Stimulated activated CD8-positive, alpha-beta memory T cell treated with anti-CD3 and anti-CD28 coated beads, Interleukin-15, amount 100 ng/mL, for 24 hours (primary cell): Measurements from ENCODE around the gene COX8A.
A peak's percentile ranks its signal among the peaks of the same experiment; 100 is the strongest.
"Not testable (repeated sequence)": the region's sequence is repeated elsewhere in the genome, so short reads cannot be mapped to it uniquely, and the experiment has no call there.

ENCODE experiments used
- DNase-seq: peaks from one replicate; pipeline ENCODE4 v3.0.0-alpha.2; 2020; ENCODE audit warnings: low read depth

The COX8A gene

GRCh38 chr11:63969461-63969860, 5.0 kb upstream of the COX8A start:
- no peak for DNase-seq

DNA sequence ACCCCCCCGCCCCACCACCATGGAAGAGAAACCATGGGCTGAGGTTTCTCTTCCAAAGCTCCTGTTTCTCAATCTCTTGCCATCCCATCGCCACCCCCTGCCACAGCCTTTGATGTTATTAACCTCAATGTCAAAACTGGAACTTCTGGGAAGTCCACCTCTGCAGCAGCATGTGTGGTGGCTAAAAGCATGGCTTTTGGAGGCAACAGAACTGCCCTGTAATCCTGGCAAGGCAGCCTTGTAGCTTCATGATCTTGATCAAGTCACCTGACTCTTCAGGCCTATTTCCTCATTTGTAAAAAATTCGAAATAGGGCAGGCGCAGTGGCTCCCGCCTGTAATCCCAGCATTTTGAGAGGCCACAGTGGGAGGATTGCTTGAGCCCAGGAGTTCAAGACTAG, 3.5 kb upstream of the COX8A start:
- DNase-seq: no peak

- not testable (repeated sequence) for DNase-seq
These were observed 535 bp upstream of the COX8A start for GRCh38 chr11:63973912-63974258.

GRCh38 chr11:63978551-63979239, 4.3 kb downstream of the COX8A start:
- DNase-seq: no peak

GRCh38 chr11:63979426-63979825, 5.0 kb downstream of the COX8A start:
- DNase-seq: no peak

DNA sequence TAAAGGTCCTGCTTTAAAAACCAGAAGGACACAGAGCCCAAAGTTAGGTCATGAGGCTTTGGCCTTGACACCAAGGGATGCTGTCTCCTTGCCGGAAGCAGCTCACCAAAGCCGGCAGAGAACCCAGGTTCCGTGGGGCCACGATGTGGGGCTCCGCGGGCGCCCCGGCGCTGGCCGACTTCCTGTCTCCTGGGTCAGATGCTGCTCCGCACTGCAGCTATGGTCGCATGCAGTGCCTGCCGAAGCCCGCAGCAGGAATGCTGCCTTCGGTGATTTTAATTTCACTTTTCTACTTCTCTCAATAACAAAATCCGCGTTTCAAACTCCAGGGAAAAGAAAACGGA, 11.4 kb downstream of the COX8A start:
- peak; percentile 42 for DNase-seq

DNA sequence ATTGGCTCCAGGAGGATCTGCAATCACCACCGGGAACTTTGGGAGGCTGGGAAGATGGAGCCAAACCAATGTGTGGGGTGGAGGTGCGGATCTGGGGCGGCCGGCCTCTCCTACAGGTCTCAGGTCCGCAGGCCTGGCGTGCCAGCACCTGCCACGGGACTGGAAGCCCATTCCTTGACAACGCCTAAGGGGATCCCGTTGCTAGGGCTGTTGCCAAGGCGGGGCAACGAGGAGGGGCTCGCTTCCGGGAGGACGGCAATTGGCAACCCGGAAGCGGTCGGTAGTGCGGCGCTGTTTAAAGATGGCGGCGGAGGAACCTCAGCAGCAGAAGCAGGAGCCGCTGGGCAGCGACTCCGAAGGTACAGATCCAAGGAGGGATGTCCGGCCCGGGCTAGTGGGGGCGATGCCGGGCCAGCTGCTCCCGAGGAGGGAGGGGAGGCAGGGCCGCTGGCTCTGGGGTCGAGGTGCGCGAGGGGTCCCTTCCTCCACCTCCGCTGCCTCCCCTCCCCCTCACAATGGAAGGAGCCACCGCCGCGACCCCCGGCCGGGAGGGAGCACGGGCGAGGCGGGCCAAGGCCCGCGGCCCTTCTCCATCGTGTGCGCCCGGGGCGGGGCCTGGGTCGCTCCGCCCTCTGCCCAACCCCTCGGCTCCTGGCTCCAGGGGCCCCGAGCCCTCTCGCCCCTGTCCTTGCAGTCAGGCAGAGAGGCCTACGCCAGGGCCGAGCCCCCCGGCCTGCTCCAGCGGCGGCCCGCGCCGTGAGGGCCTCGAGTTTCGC, 11.9 kb downstream of the COX8A start, which contains the start of gene OTUB1:
Gene OTUB1 (plus strand): TSS at position 283 of the 776 bp plus-strand sequence. CDS start 19 bp downstream, at position 302.
- DNase-seq: peak; percentile 59

DNA sequence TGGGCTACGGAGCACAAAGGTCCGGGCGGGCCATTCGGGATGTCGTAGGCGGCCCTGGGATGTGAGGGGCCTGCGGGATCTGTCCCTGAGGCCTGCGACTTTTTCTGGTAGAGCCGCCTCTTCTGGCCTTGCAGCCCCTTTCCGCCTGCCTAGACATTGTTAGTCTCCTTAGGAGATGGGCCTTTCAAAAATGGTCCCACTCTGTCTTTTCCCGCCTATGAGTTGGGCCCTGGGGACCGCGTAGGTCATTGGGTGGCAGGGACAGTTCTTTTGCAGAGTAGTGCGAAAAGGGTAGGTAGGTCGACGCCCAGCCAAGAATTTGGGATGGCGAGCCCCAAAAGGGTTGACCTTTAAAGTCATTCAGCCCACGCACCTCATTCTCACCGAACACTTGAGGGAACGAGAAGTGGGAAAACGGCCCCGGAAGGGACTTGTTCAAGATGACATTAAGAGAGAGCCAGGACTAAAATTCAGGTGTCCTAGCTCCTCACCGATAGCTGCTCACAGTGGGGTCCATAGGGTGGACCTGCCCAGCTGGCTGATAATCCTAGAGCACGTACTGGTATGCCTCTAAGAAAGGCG, 12.6 kb downstream of the COX8A start:
- no peak for DNase-seq

DNA sequence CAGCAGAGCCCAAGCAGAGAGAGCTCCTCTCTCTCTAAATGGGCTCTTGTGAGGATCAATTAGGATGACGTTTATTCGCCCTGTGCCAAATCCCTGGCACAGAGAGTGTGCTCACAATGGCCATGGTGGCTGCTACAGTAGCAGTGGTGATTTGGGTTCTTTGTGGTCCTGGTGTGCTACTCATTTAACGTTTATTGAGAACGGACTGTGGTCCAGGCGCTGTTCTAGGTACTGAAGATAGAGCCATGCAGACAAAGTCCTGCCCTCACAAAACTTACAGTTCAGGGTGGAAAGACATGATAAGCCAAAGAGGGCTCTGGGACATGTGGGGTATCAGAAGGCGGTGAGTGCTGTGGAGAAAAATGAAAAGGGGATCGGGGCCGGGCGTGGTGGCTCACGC, 17.1 kb downstream of the COX8A start:
- no peak for DNase-seq

DNA sequence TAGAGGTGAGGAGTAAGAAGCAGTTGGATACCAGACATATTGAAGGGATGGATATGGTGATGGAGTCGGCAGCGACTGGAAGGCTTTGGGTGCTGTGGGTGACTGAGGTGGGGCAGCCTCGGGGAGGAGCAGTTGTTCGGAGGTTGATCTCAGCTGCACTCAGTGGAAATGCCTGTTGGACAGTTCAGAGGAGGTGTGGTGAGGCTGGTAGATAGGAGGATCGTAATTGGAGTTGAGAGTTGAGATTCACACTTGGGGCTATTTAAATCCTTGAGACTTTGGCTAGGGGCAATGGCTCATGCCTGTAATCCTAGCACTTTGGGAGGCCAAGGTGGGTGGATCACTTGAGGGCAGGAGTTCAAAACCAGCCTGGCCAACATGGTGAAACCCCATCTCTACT, 18.7 kb downstream of the COX8A start:
- DNase-seq: no peak

DNA sequence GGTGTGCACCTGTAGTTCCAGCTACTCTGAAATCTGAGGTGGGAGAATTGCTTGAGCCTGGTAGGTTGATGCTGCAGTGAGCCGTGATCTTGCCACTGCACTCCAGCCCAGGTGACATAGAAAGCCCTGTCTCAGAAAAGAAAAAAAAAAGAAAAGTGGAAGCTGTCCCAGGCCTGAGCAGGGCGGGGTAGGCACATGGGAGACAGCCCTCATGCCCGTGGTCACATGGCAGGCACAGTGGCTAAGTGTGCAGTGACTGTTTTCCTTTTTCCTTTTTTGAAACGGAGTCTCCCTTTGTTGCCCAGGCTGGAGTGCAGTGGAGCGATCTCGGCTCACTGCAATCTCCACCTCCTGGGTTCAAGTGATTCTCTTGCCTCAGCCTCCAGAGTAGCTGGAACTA, 19.6 kb downstream of the COX8A start:
- no peak for DNase-seq

GRCh38 chr11:63996512-63996911, 22.1 kb downstream of the COX8A start:
- no peak for DNase-seq

GRCh38 chr11:63997104-63997700, 22.8 kb downstream of the COX8A start:
- no peak for DNase-seq

DNA sequence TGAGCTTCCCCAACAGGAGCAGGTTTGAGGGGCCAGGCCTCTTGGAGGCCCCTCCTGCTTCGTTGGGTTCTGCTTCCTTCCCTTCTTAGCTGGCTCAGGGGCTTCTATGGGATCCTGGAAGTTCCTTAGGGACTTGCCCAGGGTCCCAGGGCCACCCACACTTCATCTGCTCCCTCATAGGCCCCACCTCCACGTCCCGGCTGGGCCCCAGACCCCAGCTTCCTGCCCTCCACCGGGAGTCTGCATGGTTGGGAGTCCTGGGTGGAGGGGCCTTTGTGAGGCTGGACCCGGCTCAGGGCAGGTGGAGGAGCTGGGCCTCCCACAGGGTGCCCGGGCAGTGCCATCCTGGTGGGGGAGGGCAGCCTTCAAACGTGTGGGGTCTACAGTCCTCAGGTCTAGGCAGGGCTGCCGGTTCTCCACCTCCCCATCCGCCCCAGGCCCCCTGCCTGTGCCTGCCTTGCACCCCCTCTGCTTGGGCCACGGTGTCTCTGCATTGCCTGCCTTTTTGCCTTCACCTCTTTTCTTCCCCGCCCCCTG, 23.4 kb downstream of the COX8A start:
- no peak for DNase-seq

GRCh38 chr11:63998558-63999348, 24.3 kb downstream of the COX8A start:
- DNase-seq: no peak

- peak; percentile 26 for DNase-seq
These were observed 25.1 kb downstream of the COX8A start for GRCh38 chr11:63999349-64000025.

DNA sequence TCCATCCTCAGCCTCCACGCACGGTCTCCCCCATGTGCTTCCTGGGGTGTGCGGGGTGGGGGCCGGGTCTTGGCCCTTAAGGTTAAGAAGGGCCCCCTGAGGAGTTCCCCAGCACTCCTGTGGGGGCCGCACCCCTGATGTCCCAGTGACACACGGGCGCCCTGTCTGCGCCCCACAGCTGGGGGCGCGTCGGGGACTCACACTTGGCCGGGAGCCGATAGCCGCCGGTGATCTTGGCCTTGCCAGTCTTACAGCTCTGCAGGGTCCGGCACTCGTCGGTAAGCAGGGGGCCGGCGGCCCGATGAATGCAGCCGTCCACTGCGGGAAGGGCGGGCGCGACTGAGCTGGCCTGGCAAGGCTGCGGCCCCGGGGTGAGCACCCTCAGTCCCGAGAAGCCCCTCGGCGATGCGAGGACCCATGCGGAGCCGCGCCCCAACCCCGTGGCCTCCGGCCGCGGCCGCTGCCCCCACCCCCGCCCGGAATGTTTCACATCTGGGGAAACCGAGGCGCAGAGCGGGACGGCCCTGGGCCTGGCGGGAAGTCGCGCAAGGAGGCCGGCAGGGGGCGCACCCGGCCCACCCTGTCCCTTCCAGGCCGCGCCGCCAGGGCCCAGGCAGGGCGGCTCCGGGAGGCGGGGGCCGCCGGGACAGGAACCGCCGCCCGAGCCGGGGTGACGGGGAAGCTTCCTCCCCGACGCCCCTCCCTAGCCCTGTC, 25.8 kb downstream of the COX8A start:
- peak; percentile 52 for DNase-seq

DNA sequence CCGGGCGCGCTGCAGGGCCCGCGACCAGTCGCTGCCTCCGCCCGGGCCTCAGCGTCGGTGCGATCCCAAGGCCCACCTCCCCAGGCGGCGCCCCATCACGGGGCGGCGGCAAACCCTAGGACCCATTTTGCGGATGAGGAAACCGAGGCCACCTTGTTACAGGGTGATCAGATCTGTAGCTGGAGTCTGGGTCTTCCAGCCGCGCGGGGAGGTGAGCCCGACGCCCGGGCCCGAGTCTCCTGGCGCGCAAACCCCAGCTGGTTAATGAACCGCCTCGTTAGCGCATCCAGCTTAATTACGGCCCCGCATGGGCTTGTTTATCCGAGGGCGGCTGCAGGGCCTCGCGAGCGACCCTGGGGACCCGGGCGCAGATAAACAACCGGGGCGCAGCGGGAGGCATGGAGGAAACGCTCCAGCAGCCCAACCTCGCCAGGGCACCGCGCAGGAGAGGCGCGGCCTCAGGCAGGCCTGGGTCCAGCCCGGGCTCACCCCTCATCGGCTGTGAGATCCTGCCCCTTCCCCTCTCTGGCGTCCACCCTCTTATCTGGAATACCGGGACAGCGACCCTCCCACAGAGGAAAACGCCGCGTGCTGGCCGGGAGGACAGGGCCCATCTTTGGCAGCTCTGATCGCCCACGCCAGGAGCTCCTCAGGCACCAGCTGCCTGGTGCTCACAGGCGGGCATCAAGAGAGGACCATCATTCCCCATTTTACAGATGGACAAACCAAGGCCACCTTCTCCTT, 26.5 kb downstream of the COX8A start:
- no peak for DNase-seq

- DNase-seq: no peak
These were observed 27.3 kb downstream of the COX8A start for GRCh38 chr11:64001484-64002420.
